GM18951 (cell line): ENCODE results near the gene CD59.

ENCODE experiments used
- POLR2A ChIP-seq: IDR thresholded peaks from 4 replicates; pipeline ENCODE4 v1.6.1; 2011; ENCODE audit warnings: mild to moderate bottlenecking; ENCODE audit not compliant: insufficient read length, insufficient read depth; ENCODE audit errors: extremely low read depth
- in situ Hi-C: fragments of 300-500 bp; cut with MboI; formaldehyde crosslinking; loops from one replicate; pipeline ENCODE4 v1.12.0; 2022; ENCODE audit warnings: low sequenced_read_pairs, mixed read lengths, inconsistent platforms; ENCODE audit not compliant: unreplicated experiment

Gene CD59

GRCh38 chr11:33657757-33658156, 78.5 kb downstream of the CD59 start:
- in situ Hi-C loops: no loop called here
- no peak for TF ChIP-seq POLR2A

- no peak for TF ChIP-seq POLR2A
- in situ Hi-C loops: no loop called here
These were observed 79.5 kb downstream of the CD59 start for GRCh38 chr11:33656768-33657167.

- no peak for TF ChIP-seq POLR2A
- in situ Hi-C loops: no loop called here
These were observed 80.2 kb downstream of the CD59 start for GRCh38 chr11:33655842-33656600.

GRCh38 chr11:33654594-33654993, 81.6 kb downstream of the CD59 start:
- TF ChIP-seq POLR2A: no peak
- in situ Hi-C loops: no loop called here
